ENCODE results near the gene HOXD9.
A peak's percentile ranks its signal among the peaks of the same experiment; 100 is the strongest.

The HOXD9 gene

GRCh38 chr2:176085861-176086771 is 36.4 kb upstream of the HOXD9 start:
- no peak for DNase-seq

DNA sequence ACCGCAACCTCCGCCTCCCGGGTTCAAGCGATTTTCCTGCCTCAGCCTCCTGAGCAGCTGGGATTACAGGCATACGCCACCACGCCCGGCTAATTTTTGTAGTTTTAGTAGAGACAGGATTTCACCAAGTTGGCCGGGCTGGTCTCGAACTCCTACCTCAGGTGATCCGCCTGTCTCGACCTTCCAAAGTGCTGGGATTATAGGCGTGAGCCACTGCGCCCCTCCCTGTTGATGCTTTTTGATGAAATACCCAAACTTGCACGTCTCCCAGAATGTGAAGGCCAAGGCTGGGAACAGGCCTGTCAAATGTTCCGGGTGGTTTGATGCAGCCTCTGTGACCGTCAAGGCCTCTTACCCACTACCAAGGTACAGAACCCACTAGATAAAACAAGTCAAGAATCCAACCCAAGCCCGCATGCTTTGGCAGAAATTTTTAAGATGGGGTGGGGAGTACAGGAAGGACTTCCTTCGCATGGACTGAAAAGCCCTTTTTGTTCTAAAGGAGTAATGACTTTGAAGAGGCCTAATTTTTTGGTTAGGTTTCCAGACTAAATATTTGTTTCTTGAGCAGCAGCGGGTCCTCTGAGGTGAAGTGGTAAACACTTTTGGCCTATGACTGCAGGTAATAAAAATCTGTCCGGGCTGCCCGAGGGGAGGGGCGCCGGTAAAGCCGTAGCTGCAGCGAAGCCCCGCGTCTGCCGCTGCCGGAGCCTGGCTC is 35.0 kb upstream of the HOXD9 start:
- DNase-seq: no peak

DNA sequence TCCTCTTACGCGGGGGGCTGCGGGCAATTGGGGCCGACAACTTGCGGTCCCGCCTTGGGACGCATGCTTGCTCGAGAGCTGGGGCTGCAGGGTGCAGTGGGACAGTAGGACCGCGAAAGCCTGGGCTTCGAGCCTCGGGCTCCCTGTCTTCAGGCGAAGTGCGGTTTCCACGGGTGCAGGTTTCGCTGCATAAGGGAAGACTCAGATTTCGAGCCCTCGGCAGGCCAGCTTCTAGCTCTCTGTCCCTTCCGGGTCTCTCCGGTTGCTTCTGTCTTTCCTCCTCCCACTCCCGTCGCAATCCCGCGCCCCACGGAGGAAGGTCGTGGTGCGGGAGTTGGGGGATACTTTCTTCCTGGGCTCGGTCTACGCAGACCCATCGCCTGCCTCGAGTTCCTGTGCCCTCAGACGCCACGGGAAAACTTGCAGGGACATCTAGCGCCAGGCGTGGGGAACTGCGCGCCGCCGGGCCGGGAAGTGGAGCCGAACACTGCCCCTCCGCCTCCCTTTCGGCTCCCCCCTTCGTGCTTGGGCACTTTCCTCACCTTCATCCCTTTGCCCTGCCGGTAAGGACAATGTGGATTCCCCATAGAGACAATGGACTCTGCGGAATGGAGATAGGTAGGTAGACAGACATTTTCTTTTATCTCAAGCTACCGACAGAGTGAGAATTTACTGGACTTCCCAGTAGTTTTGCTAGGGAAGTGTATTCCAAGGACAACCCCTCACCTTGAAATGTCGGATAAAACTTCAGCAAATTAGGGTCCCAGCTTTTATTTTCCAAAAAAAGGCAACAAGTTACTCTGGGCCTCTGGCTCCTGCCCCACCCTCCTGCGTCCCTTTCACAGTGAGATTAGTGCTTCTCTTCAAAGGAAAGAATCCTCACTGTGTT is 34.2 kb upstream of the HOXD9 start:
- no peak for DNase-seq

DNA sequence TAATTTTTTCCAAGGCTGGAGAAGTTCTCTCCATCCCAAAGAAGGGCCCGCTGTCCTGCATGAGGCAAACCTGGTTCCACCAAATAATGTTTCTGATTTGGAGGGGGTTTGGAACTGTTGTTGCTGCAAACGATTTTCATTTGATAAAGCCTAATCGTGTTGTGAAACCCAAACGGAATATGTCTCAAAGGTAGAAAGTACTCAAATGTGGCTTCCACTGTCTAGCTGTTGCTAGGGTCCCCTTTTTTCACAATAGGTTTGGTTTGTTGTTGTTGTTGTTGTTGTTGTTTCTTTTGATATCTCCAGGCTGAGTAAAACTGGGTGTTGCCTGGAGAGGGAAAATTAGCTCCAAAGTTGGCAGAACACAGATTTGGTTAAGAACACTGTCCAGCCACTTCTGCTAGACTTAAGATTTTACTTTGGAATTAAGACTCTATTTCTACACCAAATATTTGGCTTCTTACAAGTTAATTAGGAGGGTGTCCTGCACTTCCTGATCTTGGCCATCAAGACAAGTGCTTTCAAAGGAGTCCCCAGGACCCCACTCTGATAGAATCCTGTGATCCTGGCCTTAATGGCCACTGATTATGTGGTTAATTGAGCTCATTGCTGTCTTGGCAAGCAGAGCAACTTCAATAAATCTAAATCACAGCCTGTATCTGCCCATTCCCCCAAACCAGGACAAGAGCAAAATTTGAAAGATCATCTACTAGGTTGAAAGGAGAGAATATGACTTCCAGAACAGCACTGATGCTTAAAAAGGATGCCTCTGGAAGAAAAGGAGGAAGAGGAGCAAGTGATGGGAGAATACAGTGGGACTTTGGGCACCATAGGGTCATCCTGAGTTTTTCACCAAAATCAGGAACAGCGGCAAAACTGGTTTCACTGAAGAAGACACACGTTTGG is 33.3 kb upstream of the HOXD9 start:
- no peak for DNase-seq

- DNase-seq: no peak
These were observed 32.6 kb upstream of the HOXD9 start for GRCh38 chr2:176089843-176090395.

DNA sequence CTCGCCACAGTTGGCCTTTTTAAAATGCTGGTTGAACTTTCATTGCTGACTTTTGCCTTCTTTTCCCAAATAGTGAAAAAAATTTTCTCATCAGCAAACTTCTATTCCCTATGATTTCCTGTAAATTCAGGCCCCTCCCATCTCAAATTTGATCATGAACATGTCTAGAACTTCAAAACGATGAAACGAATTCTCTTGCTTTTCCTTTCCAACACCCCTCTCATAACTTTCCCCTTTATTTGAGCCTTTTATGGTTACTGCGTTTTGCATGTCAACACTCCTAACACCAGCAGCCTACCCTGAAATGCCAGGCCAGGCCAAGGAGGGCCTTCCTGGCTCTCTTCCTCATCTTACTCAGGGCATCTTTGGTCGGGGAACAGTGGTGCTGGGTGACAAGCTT is 31.7 kb upstream of the HOXD9 start:
- DNase-seq: no peak

DNA sequence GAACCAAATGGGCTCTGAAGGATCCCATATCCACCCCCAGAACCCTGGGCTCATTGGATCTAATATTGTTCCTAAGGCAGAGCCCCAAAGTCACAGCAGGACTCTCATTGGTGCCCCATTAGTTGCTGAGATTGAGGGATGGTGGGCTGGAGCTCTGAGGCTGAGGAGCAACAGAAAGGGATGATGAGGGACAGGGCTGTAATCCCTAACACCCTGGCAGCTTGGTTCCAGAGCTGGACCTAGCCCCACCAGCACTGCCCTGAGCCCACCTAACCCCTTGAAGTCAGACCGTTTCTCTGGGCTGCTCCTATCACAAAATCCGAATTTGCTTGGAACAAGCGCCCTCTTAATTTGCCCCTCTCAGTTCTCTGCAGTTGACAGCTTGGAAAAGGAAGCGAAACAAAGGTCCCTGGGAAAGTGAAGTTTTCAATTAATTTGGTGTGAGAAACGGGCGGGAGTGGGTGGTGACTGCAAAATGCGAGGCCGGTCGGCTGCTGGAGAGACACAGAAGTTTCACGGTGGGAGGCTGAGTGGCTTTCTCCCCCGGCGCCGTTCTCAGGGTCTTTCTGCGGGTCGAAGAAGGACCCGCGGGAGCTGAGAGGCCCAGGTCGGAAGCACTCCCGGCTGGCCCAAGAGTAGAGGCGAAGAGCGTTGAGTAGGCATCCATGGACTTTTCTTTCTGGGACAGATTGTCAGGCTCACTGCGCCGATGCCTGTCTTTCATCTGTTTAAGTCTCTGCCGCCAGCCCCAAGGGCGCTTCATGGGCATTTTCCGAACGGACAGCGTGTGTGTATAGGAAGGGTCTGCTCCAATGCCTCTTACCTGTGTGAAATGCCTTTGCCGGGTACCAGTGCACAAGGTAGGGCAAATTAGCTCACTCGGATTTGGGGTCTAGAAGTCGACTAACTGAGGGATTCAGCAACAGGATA is 30.9 kb upstream of the HOXD9 start:
- no peak for DNase-seq

DNA sequence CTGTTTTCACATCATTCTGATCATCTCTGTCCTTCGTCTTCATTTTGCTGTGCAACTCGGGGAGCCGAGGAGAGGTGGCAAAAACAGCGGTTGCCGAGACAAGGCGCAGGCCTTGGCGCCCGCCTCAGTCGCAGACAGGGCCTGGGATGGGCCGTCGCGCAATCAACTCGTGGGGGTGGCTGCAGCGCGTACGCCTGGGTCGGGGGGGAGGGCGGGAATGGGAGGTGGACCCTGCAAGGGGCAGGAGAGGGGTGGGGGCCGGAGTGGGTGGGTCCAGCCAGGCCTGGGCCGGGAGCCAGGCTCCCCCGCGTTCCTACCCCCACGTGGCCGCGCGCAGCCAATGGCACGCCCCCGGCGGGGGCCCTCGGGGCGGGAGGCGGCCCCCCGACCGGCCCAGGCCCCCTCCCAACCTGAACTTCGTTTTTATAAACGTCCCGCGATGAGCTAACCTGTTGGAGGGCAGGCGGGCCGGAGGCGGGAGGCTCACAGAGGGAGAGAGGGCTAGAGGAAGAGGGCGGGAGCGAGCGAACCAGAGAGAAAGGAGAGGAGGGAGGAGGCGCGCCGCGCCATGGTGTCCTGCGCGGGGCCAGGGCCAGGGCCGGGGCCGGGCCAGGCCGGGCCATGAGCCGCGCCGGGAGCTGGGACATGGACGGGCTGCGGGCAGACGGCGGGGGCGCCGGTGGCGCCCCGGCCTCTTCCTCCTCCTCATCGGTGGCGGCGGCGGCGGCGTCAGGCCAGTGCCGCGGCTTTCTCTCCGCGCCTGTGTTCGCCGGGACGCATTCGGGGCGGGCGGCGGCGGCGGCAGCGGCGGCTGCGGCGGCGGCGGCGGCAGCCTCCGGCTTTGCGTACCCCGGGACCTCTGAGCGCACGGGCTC is 30.0 kb upstream of the HOXD9 start, which contains the start of gene HOXD13:
HOXD13 (plus strand) TSS at position 452 of the 875 bp plus-strand sequence; CDS start at position 622, 170 bp downstream.
- DNase-seq: no peak

- DNase-seq: no peak
These were observed 29.2 kb upstream of the HOXD9 start for GRCh38 chr2:176093145-176093897.

GRCh38 chr2:176093898-176094249 is 28.6 kb upstream of the HOXD9 start:
- DNase-seq: no peak

GRCh38 chr2:176094349-176094748 is 28.2 kb upstream of the HOXD9 start:
- DNase-seq: no peak

GRCh38 chr2:176095421-176095820 is 27.1 kb upstream of the HOXD9 start:
- DNase-seq: no peak

GRCh38 chr2:176096243-176096985 is 26.1 kb upstream of the HOXD9 start:
- no peak for DNase-seq

DNA sequence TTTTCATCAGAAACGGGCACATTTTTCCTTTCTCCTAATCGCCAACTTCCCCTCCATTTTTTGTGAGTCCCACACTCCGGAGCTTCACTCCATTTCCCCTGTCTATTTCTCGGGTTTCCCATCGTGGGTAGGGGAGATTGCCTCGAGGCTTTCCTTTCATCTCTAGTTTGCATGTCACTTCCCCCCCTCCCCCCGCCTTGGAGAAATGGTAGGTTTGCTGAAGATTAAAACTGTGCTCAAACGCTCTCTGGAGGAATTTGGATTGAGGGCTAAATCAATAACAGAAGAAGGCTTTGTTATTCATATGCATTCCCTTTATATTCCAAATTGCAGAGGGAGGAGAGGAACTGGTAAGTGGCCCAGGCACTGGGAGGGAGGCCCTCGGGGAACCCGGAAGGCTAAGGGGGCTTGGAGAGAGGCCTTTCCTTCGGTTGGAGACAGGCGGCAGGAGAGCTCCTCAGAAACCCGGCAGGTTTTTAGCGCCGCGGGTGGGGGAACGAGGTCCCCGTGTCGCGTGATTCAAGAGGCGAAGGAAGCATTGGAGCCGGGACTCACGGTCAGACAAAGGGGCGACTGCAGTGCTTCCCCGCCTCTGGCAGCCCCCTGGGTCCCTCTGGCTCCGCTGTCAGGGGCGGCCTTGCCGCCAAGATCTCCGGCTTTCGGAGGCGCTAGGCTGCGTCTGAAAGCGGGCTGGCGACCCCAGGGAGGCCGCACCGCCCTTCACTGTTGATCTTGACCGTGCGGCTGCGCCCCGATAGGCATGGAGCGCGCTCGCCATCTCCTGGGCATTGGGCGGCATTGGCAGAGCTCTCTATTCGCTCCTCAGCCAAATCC is 25.3 kb upstream of the HOXD9 start:
- DNase-seq: peak; percentile 59

DNA sequence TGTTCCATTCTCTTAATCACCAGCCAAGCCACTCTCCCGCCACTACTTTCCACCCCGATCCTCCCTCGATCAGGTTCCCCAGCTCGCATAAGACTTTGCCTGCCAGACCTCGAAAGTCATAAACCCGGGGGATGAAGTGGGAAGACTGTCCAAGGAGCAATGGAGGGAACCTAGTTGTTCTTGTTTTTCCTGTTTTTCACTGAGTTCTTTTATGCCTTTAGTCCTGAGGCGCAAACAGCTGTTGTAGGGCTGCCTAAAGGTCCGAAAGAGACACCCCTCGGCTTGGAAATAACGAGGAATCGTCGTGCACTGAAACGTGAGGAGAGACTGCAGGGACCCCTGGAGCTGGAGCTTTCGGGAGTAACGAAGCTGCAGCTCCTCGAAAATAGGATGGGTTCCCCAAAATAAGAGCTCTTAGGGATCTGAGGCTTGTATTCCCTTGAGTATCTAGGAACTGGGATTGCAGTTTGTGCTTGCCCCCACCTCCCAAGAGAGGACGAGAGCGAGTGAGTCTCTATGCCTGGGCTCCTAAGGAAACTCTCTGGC is 24.6 kb upstream of the HOXD9 start:
- no peak for DNase-seq

GRCh38 chr2:176098366-176099158 is 24.0 kb upstream of the HOXD9 start:
- no peak for DNase-seq

All from stimulated activated CD4-positive, alpha-beta T cell treated with anti-CD3 and anti-CD28 coated beads, Interleukin-12 subunit alpha, Interleukin-12 subunit beta, amount 100 ng/mL, for 4 hours (primary cell).